Left lung (tissue), 10 donors: ENCODE results near the gene ACO2. TPM values are rescaled to one million over a fixed set of nuclear protein-coding genes. Genes with fewer than 3 reads are reported as not detected.
"Not testable (repeated sequence)": the region's sequence is repeated elsewhere in the genome, so short reads cannot be mapped to it uniquely, and the experiment has no call there.

Source experiments
- ATAC-seq: fragments of 200-7000 bp; cut with Tn5 transposase; one replicate; pipeline ENCODE4 v1.9.1; 2020; ENCODE audit warnings: moderate library complexity
- DNase-seq, 4 donors: peaks; one replicate each; pipeline ENCODE4 v3.0.0-alpha.2; 2013 to 2020
- H3K27ac ChIP-seq, 2 donors: fragments of 200-600 bp; sonication (generic) in 1 of 2; one replicate each; pipeline versions ENCODE4 v1.5.0 to v1.8.0; 2020 to 2021
- H3K27me3 ChIP-seq, 2 donors: fragments of 200-600 bp; sonication (generic) in 1 of 2; one replicate each; pipeline versions ENCODE4 v1.5.0 to v1.8.0; 2020 to 2021
- H3K36me3 ChIP-seq, 2 donors: fragments of 200-600 bp; sonication (generic) in 1 of 2; one replicate each; pipeline versions ENCODE4 v1.5.0 to v1.8.0; 2020 to 2021
- H3K4me1 ChIP-seq, 2 donors: fragments of 200-600 bp; one replicate each; pipeline ENCODE4 v1.8.0; 2021
- H3K4me3 ChIP-seq, 2 donors: fragments of 200-600 bp; sonication (generic) in 1 of 2; one replicate each; pipeline versions ENCODE4 v1.5.0 to v1.8.0; 2020 to 2021; ENCODE audit warnings: mild to moderate bottlenecking in 1 of 2
- H3K9me3 ChIP-seq, 2 donors: fragments of 200-600 bp; sonication (generic) in 1 of 2; one replicate each; pipeline versions ENCODE4 v1.5.0 to v1.8.0; 2020 to 2021
- intact Hi-C, 2 donors: fragments of 100-400 bp; cut with DNase I; formaldehyde crosslinking; loops; one replicate each; pipeline versions ENCODE4 v1.11.2 to v1.14.2; 2022
- polyA plus RNA-seq, 6 donors: library from polyadenylated mRNA; unstranded; fragments of 120-200 nt; gene quantifications; one replicate each; pipeline ENCODE4 v1.2.1, GENCODE V29; 2013; ENCODE audit not compliant: insufficient read length in 6 of 6
- total RNA-seq, 2 donors: library from RNA; stranded (reverse); fragmentation: NEBNext Ultra II Directional; extraction: Animal tissue kit (Norgen Biotek cat#: 25700); gene quantifications; one replicate each; pipeline ENCODE4 v1.2.1, GENCODE V29; 2021
- TF ChIP-seq, protein P1 (sequence below), 2 donors: fragments of 200-600 bp; sonication (generic) in 1 of 2; IDR thresholded peaks; one replicate each; pipeline versions ENCODE4 v1.5.0 to v1.8.0; 2021; ENCODE audit warnings: antibody characterized with exemption in 2 of 2
- donor health status: DM: no; HTN: yes; CAD: no.
- donor health status: DM: no; HTN: no; CAD: no.

ACO2 gene
- total and polyA plus RNA-seq, 8 donors = 51.0 to 91.8 (median 59.4) TPM

GRCh38 chr22:41436322-41437113 lies 32.4 kb upstream of the ACO2 start:
- peaks cover 0 to 23% of the 10 kb centered on the region in 2 donors for H3K4me1 ChIP-seq
- H3K36me3 ChIP-seq = peaks cover 0 to 76% of the 10 kb centered on the region in 2 donors
- no peak overlapping the region for H3K27ac ChIP-seq
- no peak overlapping the region for H3K4me3 ChIP-seq
- no peak for DNase-seq
- H3K9me3 ChIP-seq = no peaks in the 10 kb centered on the region
- TF ChIP-seq, protein P1, sequence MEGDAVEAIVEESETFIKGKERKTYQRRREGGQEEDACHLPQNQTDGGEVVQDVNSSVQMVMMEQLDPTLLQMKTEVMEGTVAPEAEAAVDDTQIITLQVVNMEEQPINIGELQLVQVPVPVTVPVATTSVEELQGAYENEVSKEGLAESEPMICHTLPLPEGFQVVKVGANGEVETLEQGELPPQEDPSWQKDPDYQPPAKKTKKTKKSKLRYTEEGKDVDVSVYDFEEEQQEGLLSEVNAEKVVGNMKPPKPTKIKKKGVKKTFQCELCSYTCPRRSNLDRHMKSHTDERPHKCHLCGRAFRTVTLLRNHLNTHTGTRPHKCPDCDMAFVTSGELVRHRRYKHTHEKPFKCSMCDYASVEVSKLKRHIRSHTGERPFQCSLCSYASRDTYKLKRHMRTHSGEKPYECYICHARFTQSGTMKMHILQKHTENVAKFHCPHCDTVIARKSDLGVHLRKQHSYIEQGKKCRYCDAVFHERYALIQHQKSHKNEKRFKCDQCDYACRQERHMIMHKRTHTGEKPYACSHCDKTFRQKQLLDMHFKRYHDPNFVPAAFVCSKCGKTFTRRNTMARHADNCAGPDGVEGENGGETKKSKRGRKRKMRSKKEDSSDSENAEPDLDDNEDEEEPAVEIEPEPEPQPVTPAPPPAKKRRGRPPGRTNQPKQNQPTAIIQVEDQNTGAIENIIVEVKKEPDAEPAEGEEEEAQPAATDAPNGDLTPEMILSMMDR (IDR thresholded peaks at IDR 0.05) = no peak
- ATAC-seq = no peak
- no peaks in the 10 kb centered on the region for H3K27me3 ChIP-seq
- intact Hi-C loops = no loop called here

DNA sequence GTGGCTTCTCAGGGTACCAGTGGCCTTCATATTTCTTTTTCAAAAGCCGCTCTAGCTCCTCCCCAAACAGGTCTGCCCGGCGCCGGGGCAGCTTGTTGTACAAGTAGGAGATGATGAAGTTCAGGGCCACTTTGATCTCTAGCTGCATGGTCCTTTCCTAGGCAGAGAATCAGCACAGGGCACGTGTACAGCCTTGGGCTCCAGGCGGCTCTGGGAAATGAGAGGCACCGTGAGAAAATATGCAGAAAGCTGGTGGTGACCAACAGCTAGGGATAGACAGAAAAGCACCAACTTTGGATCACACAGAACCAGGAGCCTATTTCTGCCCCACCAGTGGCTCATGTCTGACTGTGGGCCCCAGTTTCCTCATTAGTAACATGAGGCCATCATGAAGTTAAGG lies 31.7 kb upstream of the ACO2 start:
- no peak for ATAC-seq
- peaks cover 0 to 30% of the 10 kb centered on the region in 2 donors for H3K4me1 ChIP-seq
- TF ChIP-seq, protein P1 (IDR thresholded peaks at IDR 0.05) = no peak
- no peaks in the 10 kb centered on the region for H3K27me3 ChIP-seq
- no peaks in the 10 kb centered on the region for H3K9me3 ChIP-seq
- intact Hi-C loops = no loop called here
- H3K27ac ChIP-seq = no peak overlapping the region
- no peak for DNase-seq
- no peak overlapping the region for H3K4me3 ChIP-seq
- peaks cover 0 to 72% of the 10 kb centered on the region in 2 donors for H3K36me3 ChIP-seq

GRCh38 chr22:41440511-41440910 lies 28.4 kb upstream of the ACO2 start:
- ATAC-seq, intact Hi-C loops, H3K9me3 ChIP-seq, H3K4me3 ChIP-seq, H3K27ac ChIP-seq, H3K27me3 ChIP-seq, DNase-seq: not testable (repeated sequence)
- Histone ChIP-seq H3K4me1 (peaks cover 7 to 36% of the 10 kb centered on the region in 2 donors), H3K36me3 (peaks cover 0 to 51% of the 10 kb centered on the region in 2 donors)

- H3K36me3 ChIP-seq = peaks cover 0 to 33% of the 10 kb centered on the region in 2 donors
- ATAC-seq (no peak), DNase-seq (no peak)
- H3K27ac ChIP-seq = no peak overlapping the region
- no peaks in the 10 kb centered on the region for H3K9me3 ChIP-seq
- peaks cover 7 to 36% of the 10 kb centered on the region in 2 donors for H3K4me1 ChIP-seq
- no peak overlapping the region for H3K4me3 ChIP-seq
- intact Hi-C loops = no loop called here
- TF ChIP-seq, protein P1 (IDR thresholded peaks at IDR 0.05) = no peak
- H3K27me3 ChIP-seq = no peaks in the 10 kb centered on the region
Measured at GRCh38 chr22:41442240-41442792, 26.6 kb upstream of the ACO2 start.

- Histone ChIP-seq H3K4me3 (peak overlapping the region; percentile 95 to 98), H3K9me3 (no peaks in the 10 kb centered on the region), H3K27ac (peak overlapping the region; percentile 99), H3K27me3 (no peaks in the 10 kb centered on the region), H3K4me1 (peaks cover 7 to 35% of the 10 kb centered on the region in 2 donors), H3K36me3 (peaks cover 0 to 26% of the 10 kb centered on the region in 2 donors)
- peak; percentile 95 to 99 (median 96) for DNase-seq
- peak; percentile 65 for ATAC-seq
- TF ChIP-seq, protein P1 (IDR thresholded peaks at IDR 0.05) = no peak
- intact Hi-C loops = no loop called here
Measured at GRCh38 chr22:41444360-41445128, 24.4 kb upstream of the ACO2 start.
